RWPE1 (cell line): ENCODE measurements around the gene ACTR3C.

Experiments used
- CTCF ChIA-PET: fragments of 350-600 bp; sonication (Branson Sonifier 250); formaldehyde crosslinking; extraction: SDS; loops from one replicate; lab custom pipeline; 2021; lab: Yijun Ruan, JAX
- POLR2A ChIA-PET: fragments of 400-600 bp; formaldehyde crosslinking; extraction: SDS; loops from one replicate; lab custom pipeline; 2020; ENCODE audit warnings: antibody characterized with exemption; ENCODE audit not compliant: low non-redundant PET; lab: Yijun Ruan, JAX
- DNase-seq: peaks from one replicate; pipeline ENCODE4 v3.0.0; 2012; ENCODE audit warnings: low spot score
- H3K27ac ChIP-seq: fragments of 450-650 bp; 2 replicates; pipeline ENCODE4 v1.5.1; 2017
- CTCF ChIP-seq: fragments of 450-650 bp; conservative IDR thresholded peaks from 2 replicates; pipeline ENCODE4 v1.5.1; 2017; ENCODE audit warnings: low read depth, mild to moderate bottlenecking

Gene ACTR3C

GRCh38 chr7:150326657-150327268, 3.4 kb upstream of the ACTR3C start:
- no peak for TF ChIP-seq CTCF
- no peak overlapping the region for H3K27ac ChIP-seq
- CTCF ChIA-PET: no interaction called here
- POLR2A ChIA-PET: no interaction called here
- DNase-seq: no peak

DNA sequence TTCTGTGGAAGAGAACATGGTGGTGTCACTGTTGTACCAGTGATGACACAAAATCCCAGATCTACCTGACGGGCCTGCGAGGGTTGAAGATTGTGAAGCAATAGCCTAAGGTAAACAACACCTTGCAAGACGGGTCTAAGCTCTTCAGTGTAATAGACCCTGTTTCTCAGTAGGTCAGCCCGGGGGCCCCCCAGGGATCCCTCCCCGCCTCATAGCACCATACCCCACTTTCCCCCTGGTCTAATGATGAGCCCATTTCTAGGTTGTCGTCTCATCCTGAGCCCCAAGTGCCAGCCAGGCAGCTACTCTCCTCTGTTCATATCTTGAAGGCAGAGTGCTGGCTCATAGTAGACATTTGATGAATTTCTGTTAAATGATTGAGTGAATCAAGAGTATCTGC, 2.6 kb upstream of the ACTR3C start:
- no peak overlapping the region for H3K27ac ChIP-seq
- CTCF ChIA-PET: no interaction called here
- no peak for DNase-seq
- TF ChIP-seq CTCF: no peak
- POLR2A ChIA-PET: no interaction called here

DNA sequence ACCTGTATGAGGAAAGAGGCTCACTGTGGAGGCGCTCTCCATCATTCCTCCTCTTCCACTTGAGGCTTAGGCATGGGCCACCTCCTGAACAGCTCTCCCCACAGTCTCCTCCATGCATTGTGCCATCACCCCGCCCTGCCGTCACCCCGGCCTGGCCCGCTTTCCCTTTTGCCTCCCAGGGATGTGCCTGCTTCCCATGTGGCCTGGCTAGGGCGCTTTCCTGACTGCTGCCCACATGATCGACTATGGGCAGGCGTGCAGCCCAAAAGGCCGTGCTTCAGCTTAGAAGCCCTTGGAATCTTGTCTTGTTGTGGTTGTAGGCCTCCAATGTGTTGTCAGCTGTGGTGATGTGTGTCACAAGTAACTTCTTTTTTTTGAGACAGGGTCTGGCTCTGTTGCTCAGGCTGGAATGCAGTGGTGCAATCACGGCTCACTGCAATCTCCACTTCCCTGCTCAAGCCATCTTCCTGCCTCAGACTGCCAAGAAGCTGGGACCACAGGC, 1.8 kb upstream of the ACTR3C start:
- CTCF ChIA-PET: no interaction called here

GRCh38 chr7:150324373-150324961, 1.1 kb upstream of the ACTR3C start:
- no peak for DNase-seq
- POLR2A ChIA-PET: no interaction called here
- peak overlapping the region; percentile 68 for H3K27ac ChIP-seq

More for the DNA sequence above, 1.8 kb upstream of the ACTR3C start:
- H3K27ac ChIP-seq: no peak overlapping the region; the same call in 1 of the 2 replicates
- POLR2A ChIA-PET: no interaction called here
- no peak for TF ChIP-seq CTCF
- no peak for DNase-seq

DNA sequence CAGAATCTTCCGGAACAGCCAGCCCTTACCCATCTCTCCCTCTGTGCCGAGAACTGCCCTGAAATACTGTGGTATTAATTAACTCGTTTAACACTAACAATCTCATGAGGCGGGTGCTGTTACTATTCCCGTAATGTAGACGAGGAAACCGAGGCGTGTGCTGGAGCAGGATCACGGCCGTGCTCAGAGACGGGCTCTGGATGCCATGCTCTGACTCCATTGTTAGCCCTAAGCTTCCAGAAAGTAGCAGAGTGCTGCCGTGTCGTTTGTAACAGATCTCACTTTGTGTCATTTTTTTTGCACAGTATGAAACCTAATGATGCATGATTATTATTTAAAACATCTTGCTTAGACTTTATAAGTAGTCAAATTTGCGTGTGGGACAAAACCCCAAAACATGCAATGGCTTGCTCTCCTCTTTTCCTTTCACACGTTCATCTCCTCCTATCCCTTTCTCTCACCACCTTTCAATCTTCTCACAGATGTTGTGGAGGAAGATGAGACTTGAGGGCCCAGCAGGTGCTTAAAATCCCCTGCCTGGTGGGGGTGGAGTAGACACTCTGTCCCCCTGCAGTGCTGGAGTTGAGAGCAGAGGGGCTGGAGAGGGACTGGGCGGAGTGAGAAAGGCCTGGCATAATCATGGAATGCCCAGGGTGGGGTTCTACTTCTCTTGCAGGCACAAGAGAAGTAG, 482 bp upstream of the ACTR3C start:
- POLR2A ChIA-PET: no interaction called here
- CTCF ChIA-PET: interaction anchor here (0.6 kb wide), 1 partner anchor 1493 kb away, joined by 3 read pairs; no protein-coding TSS in a partner anchor
- H3K27ac ChIP-seq: peak overlapping the region; percentile 68
- peak; percentile 8 for DNase-seq
- 0 out of 2 replicates have a peak, but pooled peaks have one; percentile 4 for TF ChIP-seq CTCF

More at GRCh38 chr7:150324373-150324961, 1.1 kb upstream of the ACTR3C start:
- TF ChIP-seq CTCF: no peak
- CTCF ChIA-PET: no interaction called here

GRCh38 chr7:150322114-150322832, 1.1 kb downstream of the ACTR3C start:
- POLR2A ChIA-PET: no interaction called here
- no peak for DNase-seq
- TF ChIP-seq CTCF: no peak
- peak overlapping the region; percentile 68 for H3K27ac ChIP-seq
- CTCF ChIA-PET: no interaction called here
